Trophoblast cell (in vitro differentiated cells and primary cell): Measurements from ENCODE around the gene IGF2R.

Experiments used
- DNase-seq, 2 donors: peaks; one replicate each; pipeline ENCODE4 v3.0.0-alpha.2; 2016
- H2AFZ ChIP-seq: 2 replicates; pipeline ENCODE4 v1.6.1; 2013; ENCODE audit warnings: low read length, moderate library complexity, mild to moderate bottlenecking; ENCODE audit not compliant: insufficient read depth, poor library complexity
- H2AK5ac ChIP-seq: 2 replicates; pipeline ENCODE4 v1.6.1; 2013; ENCODE audit warnings: mild to moderate bottlenecking, low read length
- H2BK120ac ChIP-seq: 2 replicates; pipeline ENCODE4 v1.6.1; 2013; ENCODE audit warnings: low read length, mild to moderate bottlenecking, moderate library complexity; ENCODE audit not compliant: insufficient read depth, poor library complexity
- H2BK12ac ChIP-seq: 2 replicates; pipeline ENCODE4 v1.6.1; 2013; ENCODE audit warnings: mild to moderate bottlenecking, low read length, moderate library complexity
- H2BK5ac ChIP-seq: 2 replicates; pipeline ENCODE4 v1.6.1; 2013; ENCODE audit warnings: low read length, low read depth, moderate library complexity, mild to moderate bottlenecking; ENCODE audit not compliant: poor library complexity
- H3K14ac ChIP-seq: 2 replicates; pipeline ENCODE4 v1.6.1; 2013; ENCODE audit warnings: mild to moderate bottlenecking, low read length
- H3K18ac ChIP-seq: 2 replicates; pipeline ENCODE4 v1.6.1; 2013; ENCODE audit warnings: mild to moderate bottlenecking, low read length
- H3K23ac ChIP-seq: 2 replicates; pipeline ENCODE4 v1.6.1; 2013; ENCODE audit warnings: low read length
- H3K27ac ChIP-seq: 2 replicates; pipeline ENCODE4 v1.5.1; 2013; ENCODE audit warnings: low read depth, mild to moderate bottlenecking, inconsistent platforms, low read length, moderate library complexity
- H3K27me3 ChIP-seq: 2 replicates; pipeline ENCODE4 v1.6.1; 2013; ENCODE audit warnings: inconsistent platforms, mild to moderate bottlenecking, low read length, moderate library complexity; ENCODE audit not compliant: insufficient read depth
- H3K36me3 ChIP-seq, 2 experiments: 1 replicate in 1 of 2; 2 replicates in 1 of 2; pipeline ENCODE4 v1.6.1; 2013; ENCODE audit warnings: low read length in 2 of 2, mild to moderate bottlenecking in 2 of 2, moderate library complexity in 1 of 2; ENCODE audit not compliant: insufficient read depth in 2 of 2, control insufficient read depth in 1 of 2
- H3K4ac ChIP-seq: 2 replicates; pipeline ENCODE4 v1.6.1; 2013; ENCODE audit warnings: low read depth, mild to moderate bottlenecking, low read length, moderate library complexity
- H3K4me1 ChIP-seq, 2 experiments: 1 replicate in 1 of 2; 2 replicates in 1 of 2; pipeline ENCODE4 v1.6.1; 2013; ENCODE audit warnings: low read length in 2 of 2, mild to moderate bottlenecking in 2 of 2, moderate library complexity in 1 of 2; ENCODE audit not compliant: insufficient read depth in 2 of 2, control insufficient read depth in 1 of 2
- H3K4me2 ChIP-seq: 2 replicates; pipeline ENCODE4 v1.6.1; 2013; ENCODE audit warnings: inconsistent platforms, mild to moderate bottlenecking, low read length, moderate library complexity
- H3K4me3 ChIP-seq: 2 replicates; pipeline ENCODE4 v1.5.1; 2013; ENCODE audit warnings: mild to moderate bottlenecking, low read depth, low read length, inconsistent platforms
- H3K79me1 ChIP-seq: one replicate; pipeline ENCODE4 v1.6.1; 2013; ENCODE audit warnings: low read length
- H3K79me2 ChIP-seq: 2 replicates; pipeline ENCODE4 v1.6.1; 2013; ENCODE audit warnings: low read length, mild to moderate bottlenecking; ENCODE audit not compliant: control insufficient read depth, insufficient read depth, poor library complexity
- H3K9ac ChIP-seq: 2 replicates; pipeline ENCODE4 v1.6.1; 2013; ENCODE audit warnings: mild to moderate bottlenecking, low read length
- H3K9me3 ChIP-seq: 2 replicates; pipeline ENCODE4 v1.6.1; 2013; ENCODE audit warnings: low read depth, mild to moderate bottlenecking, control low read depth, inconsistent platforms, low read length; ENCODE audit not compliant: insufficient read depth
- H4K12ac ChIP-seq: 2 replicates; pipeline ENCODE4 v1.6.1; 2013; ENCODE audit warnings: low read depth, mild to moderate bottlenecking, low read length, moderate library complexity
- H4K8ac ChIP-seq: 2 replicates; pipeline ENCODE4 v1.6.1; 2013; ENCODE audit warnings: low read depth, mild to moderate bottlenecking, low read length, moderate library complexity
- H4K91ac ChIP-seq: one replicate; pipeline ENCODE4 v1.6.1; 2013; ENCODE audit warnings: low read depth, mild to moderate bottlenecking, low read length, moderate library complexity
- WGBS: extraction: QIAGEN DNeasy Blood & Tissue Kit; methylation state at CpG from one replicate; pipeline ENCODE4 v1.1.7; 2013; ENCODE audit warnings: missing lambda C conversion rate; ENCODE audit not compliant: insufficient read length, insufficient coverage; ENCODE audit errors: extremely low coverage; 5-methylcytosine and 5-hydroxymethylcytosine counted together

IGF2R gene

DNA sequence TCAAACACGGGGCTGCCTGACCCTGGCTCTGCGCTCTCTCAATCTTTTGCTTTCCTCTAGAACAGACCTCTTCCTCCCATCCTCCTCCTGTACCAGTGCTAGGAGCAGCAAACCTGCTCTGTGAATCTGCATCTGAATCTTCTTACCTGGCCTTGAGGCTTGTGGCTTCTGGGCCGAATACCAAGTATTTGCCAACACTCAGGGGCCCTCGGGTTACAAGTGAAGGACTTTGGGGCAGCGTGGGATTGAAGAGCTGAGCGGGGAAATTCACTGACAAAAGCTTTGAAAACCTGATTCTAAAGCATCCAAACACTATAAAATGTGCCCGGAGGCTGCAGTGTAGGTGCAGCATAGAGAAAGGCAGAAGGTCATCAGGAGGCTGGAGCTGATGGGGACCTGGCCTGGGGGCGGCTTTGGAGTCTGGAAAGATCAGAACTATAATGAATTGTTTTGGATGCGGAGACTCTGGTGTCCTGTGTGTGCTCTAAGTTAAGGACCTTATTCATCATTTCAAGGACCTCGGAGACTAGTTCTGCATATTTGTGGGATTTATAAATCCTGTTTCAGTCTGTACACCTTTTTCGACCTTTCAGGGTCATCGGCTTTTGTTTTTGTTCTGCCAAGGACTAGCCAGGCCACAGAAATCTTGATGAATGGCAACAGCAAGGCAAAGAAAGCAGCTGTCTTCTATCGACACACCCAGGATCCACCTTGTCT, 16.4 kb upstream of the IGF2R start:
- H2BK12ac ChIP-seq = no peak overlapping the region
- no peak overlapping the region for H2AK5ac ChIP-seq
- H3K9ac ChIP-seq = no peak overlapping the region
- no peak overlapping the region for H3K4ac ChIP-seq
- no peak overlapping the region for H4K91ac ChIP-seq
- H4K8ac ChIP-seq = no peak overlapping the region
- no peaks in the 10 kb centered on the region for H3K27me3 ChIP-seq
- no CpG with 5 or more reads among the region's 13 CpGs for WGBS
- no peak overlapping the region for H2BK5ac ChIP-seq
- H3K27ac ChIP-seq = no peak overlapping the region
- H2BK120ac ChIP-seq = no peak overlapping the region
- no peak overlapping the region for H3K4me2 ChIP-seq
- no peak overlapping the region for H3K18ac ChIP-seq
- H3K23ac ChIP-seq = no peak overlapping the region
- H3K79me2 ChIP-seq = no peaks in the 10 kb centered on the region
- H3K14ac ChIP-seq = no peak overlapping the region
- no peak for DNase-seq
- H3K4me3 ChIP-seq = no peak overlapping the region
- H2AFZ ChIP-seq = no peak overlapping the region
- H3K9me3 ChIP-seq = peaks cover 2% of the 10 kb centered on the region
- no peaks in the 10 kb centered on the region for H3K79me1 ChIP-seq
- H3K36me3 ChIP-seq = no peaks in the 10 kb centered on the region
- peaks cover 0 to 3% of the 10 kb centered on the region in 2 experiments for H3K4me1 ChIP-seq
- no peak overlapping the region for H4K12ac ChIP-seq

DNA sequence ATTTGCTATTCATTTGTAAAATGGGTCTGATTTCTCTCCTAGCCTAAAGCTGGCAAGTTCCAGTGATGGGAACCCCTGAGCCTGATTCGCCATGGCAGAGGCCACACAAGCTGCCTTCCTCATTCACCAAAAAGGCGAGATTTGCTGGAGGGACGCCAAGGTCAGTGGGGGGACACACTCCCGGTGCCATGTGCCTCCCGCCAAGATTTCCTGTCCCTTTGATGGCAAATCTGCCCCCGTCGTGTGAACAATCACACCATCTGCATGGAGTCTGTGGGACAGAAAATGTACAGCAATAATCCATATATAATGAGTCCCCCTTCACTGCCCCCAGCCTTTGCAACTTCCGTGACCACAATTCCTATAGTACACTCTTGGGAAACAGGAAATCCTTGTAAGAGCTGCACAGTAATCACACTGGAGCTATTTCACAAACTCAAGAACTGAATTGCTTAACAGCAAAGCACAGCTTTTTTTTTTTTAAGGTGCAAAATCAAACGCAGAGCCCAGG, 15.7 kb upstream of the IGF2R start:
- Histone ChIP-seq H4K91ac (no peak overlapping the region), H3K9ac (no peak overlapping the region), H3K23ac (no peak overlapping the region), H2BK12ac (no peak overlapping the region), H4K8ac (no peak overlapping the region), H3K4me1 (peaks cover 0 to 3% of the 10 kb centered on the region in 2 experiments), H3K27ac (no peak overlapping the region), H2BK120ac (no peak overlapping the region), H3K4ac (no peak overlapping the region), H3K79me1 (no peaks in the 10 kb centered on the region), H3K18ac (no peak overlapping the region), H3K14ac (no peak overlapping the region), H3K4me3 (peak overlapping the region; percentile 36), H3K79me2 (no peaks in the 10 kb centered on the region), H3K36me3 (no peaks in the 10 kb centered on the region), H3K27me3 (no peaks in the 10 kb centered on the region), H3K4me2 (no peak overlapping the region), H3K9me3 (peaks cover 2% of the 10 kb centered on the region), H4K12ac (no peak overlapping the region), H2AFZ (no peak overlapping the region), H2BK5ac (no peak overlapping the region), H2AK5ac (no peak overlapping the region)
- no CpG with 5 or more reads among the region's 9 CpGs for WGBS
- DNase-seq = peak in 1 of 2 donors; percentile 18

DNA sequence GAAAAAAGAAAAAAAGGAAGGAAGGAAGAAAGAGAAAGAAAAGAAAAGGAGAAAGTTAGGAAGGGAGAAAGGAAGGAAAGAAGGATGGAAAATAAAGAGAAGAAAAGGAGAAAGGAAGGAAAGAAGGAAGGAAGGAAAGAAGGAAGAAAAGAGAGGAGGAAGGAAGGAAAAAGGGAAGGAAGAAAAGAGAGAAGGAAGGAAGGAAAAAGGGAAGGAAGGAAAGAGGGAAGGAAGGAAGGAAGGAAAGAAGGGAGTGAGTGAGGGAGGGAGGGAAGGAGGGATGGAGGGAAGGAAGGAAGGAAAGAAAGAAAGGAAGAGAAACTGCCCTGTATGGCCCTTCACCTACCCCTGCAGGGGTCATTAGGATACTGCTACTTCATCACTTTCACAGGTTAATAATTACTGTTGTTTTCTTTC, 12.9 kb upstream of the IGF2R start:
- H2AFZ ChIP-seq = no peak overlapping the region
- no peak overlapping the region for H2BK120ac ChIP-seq
- no peaks in the 10 kb centered on the region for H3K36me3 ChIP-seq

DNA sequence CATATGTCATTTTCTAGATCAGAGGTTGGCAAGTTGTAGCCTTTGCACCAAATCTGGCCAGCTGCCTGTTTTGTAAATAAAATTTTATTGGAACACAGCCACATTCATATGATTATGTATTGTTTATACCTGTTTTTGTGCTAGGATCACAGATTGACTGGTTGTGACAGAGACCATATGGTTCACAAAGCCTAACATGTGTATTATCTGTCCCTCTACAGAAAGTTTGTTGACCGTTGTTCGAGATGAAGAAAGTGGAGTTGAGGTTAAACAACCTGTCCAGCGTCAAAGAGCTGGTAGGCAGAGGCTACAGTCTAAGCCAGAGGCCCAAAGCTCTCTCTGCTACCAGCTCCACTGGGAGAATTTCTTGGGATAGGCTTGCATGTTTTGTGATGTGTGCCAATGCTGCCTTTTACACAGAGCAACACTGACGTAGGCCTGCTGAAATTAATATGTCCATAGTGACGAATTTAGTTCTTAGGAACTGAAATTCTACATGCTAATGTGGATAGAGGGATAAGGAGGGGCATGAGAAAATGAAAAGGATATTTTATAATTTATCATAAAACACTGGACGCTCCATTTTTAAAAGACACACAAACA, 11.7 kb upstream of the IGF2R start:
- H3K27ac ChIP-seq = no peak overlapping the region
- no peak overlapping the region for H3K9ac ChIP-seq
- H3K36me3 ChIP-seq = no peaks in the 10 kb centered on the region
- no peaks in the 10 kb centered on the region for H3K79me2 ChIP-seq
- no peak overlapping the region for H2BK5ac ChIP-seq
- H3K14ac ChIP-seq = no peak overlapping the region
- H3K4ac ChIP-seq = no peak overlapping the region
- H2BK12ac ChIP-seq = no peak overlapping the region
- H2AK5ac ChIP-seq = no peak overlapping the region
- no peak overlapping the region for H3K18ac ChIP-seq
- H3K27me3 ChIP-seq = no peaks in the 10 kb centered on the region
- H3K4me1 ChIP-seq = peaks cover 0 to 3% of the 10 kb centered on the region in 2 experiments
- no peak for DNase-seq
- H3K79me1 ChIP-seq = no peaks in the 10 kb centered on the region
- no peak overlapping the region for H3K4me2 ChIP-seq
- no peak overlapping the region for H4K8ac ChIP-seq
- H2BK120ac ChIP-seq = no peak overlapping the region
- no peaks in the 10 kb centered on the region for H3K9me3 ChIP-seq
- H2AFZ ChIP-seq = no peak overlapping the region
- no CpG with 5 or more reads among the region's 6 CpGs for WGBS
- H3K4me3 ChIP-seq = no peak overlapping the region
- H3K23ac ChIP-seq = no peak overlapping the region
- H4K12ac ChIP-seq = no peak overlapping the region
- no peak overlapping the region for H4K91ac ChIP-seq

More for the DNA sequence above, 12.9 kb upstream of the IGF2R start:
- H3K9ac ChIP-seq = no peak overlapping the region
- H3K79me2 ChIP-seq = no peaks in the 10 kb centered on the region
- no peak overlapping the region for H3K4me2 ChIP-seq
- no peak overlapping the region for H3K27ac ChIP-seq
- no peak overlapping the region for H3K23ac ChIP-seq
- H3K9me3 ChIP-seq = peaks cover 2% of the 10 kb centered on the region
- H4K12ac ChIP-seq = no peak overlapping the region
- H3K18ac ChIP-seq = no peak overlapping the region
- H4K91ac ChIP-seq = no peak overlapping the region
- peaks cover 0 to 3% of the 10 kb centered on the region in 2 experiments for H3K4me1 ChIP-seq
- no peaks in the 10 kb centered on the region for H3K27me3 ChIP-seq
- no peak overlapping the region for H2AK5ac ChIP-seq
- H3K14ac ChIP-seq = no peak overlapping the region
- no peak overlapping the region for H2BK12ac ChIP-seq
- DNase-seq = no peak
- H3K4me3 ChIP-seq = no peak overlapping the region
- H2BK5ac ChIP-seq = no peak overlapping the region
- H3K79me1 ChIP-seq = no peaks in the 10 kb centered on the region
- H4K8ac ChIP-seq = no peak overlapping the region
- no peak overlapping the region for H3K4ac ChIP-seq
